Measurements from ENCODE around the gene RHOV. TPM values are rescaled to one million over a fixed set of nuclear protein-coding genes. Genes with fewer than 3 reads are reported as not detected.

Gene RHOV
- total and polyA plus RNA-seq, 10 of the 15 experiments (the other 5 are each of a cell fraction or from before 2014, with no cell fraction given) = 0.24 to 39.3 (median 9.3) TPM

DNA sequence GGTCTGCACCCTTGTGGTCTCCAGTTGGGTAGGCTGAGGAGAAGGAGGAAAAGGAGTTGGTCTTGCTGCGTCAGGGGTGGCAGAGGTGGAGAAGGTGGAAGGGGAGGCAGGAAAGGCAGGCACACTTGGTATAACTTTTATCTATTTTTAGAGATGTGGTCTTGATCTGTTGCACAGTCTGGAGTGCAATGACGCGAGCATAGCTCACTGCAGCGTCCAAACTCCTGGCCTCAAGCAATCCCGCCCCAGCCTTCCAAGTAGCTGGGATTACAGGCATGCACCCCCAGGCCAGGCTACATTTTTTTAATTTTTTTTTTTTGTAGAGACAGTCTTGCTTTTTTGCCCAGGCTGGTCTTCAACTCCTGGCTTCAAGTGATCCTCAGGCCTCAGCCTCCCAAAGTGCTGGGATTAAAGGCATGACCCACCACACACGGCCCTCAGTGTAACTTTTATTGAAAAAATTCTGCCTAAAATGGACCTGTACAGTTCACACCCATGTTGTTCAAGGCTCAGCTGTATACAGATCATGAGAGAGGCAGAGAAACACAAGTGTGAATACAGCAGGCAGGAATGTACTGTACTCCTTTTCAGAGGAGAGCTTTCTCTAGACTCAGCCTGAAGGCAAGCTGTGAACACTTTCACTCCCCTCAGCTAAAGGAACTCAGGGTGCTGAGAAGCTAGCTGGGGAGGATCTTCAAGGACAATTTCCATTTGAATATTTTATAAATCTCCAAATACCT, 2.1 kb upstream of the RHOV start:
- POLR2A ChIA-PET = interaction anchor here (0.5 to 9.5 kb wide), 5 partner anchors 9 to 65 kb away, joined by 3 to 220 read pairs (median 5); partner anchors contain the start of gene VPS18
- DNase-seq (ENCODE audit: low read depth, low spot score) (no peak), FAIRE-seq (no peak), ATAC-seq (no peak)
- no peak overlapping the region for H2AFZ ChIP-seq (ENCODE audit: control insufficient read depth, low read depth, low read length)
- no peaks in the 10 kb centered on the region for H3K9me3 ChIP-seq (replicated peaks; ENCODE audit: control insufficient read depth, insufficient read depth, low read length)
- in situ Hi-C loops (cut with MboI) = no loop called here
- H3K27ac ChIP-seq (ENCODE audit: control insufficient read depth, insufficient read depth) = no peak overlapping the region
- RAD21 ChIA-PET (ENCODE audit: unreplicated experiment) = interaction anchor here (1.2 to 14.2 kb wide), 3 partner anchors 9 to 69 kb away, joined by 4 to 551 read pairs (median 24); partner anchors contain the start of genes DNAJC17, VPS18 and ZFYVE19
- no peaks in the 10 kb centered on the region for H3K27me3 ChIP-seq (replicated peaks in 1 of 2; ENCODE audit: control insufficient read depth in 2 of 2, insufficient read depth in 2 of 2, low read length in 1 of 2)
- no peak overlapping the region for H3K4me2 ChIP-seq (ENCODE audit: control insufficient read depth, insufficient read depth)
- intact Hi-C loops (cut with micrococcal nuclease; ENCODE audit: unreplicated experiment) = loop anchor here (10.0 kb wide), 1 partner anchor 281 kb away; the partner anchor contains the start of gene KNL1
- H3K4me3 ChIP-seq = no peak overlapping the region
- no peaks in the 10 kb centered on the region for H4K20me1 ChIP-seq (ENCODE audit: control insufficient read depth, insufficient read depth)
- no TSS peak for BruUV-seq (replicated peaks)
- H3K9ac ChIP-seq (ENCODE audit: control insufficient read depth, insufficient read depth, low read length) = no peak overlapping the region
- SMC1A ChIA-PET (ENCODE audit: uncharacterized antibody, unreplicated experiment) = interaction anchor here (1.5 to 14.4 kb wide), 3 partner anchors 10 to 18 kb away, joined by 3 to 454 read pairs (median 290); partner anchors contain the start of gene VPS18
- WGBS (ENCODE audit: insufficient coverage, insufficient replicate concordance, low lambda C conversion rate, missing lambda C conversion rate) = 87% methylated on average over 6 of the region's 6 CpGs
- H3K36me3 ChIP-seq (ENCODE audit: control insufficient read depth in 2 of 2, insufficient read depth in 2 of 2, low read length in 1 of 2) = no peaks in the 10 kb centered on the region
- CTCF ChIA-PET = no interaction called here
- TF ChIP-seq, protein P1, sequence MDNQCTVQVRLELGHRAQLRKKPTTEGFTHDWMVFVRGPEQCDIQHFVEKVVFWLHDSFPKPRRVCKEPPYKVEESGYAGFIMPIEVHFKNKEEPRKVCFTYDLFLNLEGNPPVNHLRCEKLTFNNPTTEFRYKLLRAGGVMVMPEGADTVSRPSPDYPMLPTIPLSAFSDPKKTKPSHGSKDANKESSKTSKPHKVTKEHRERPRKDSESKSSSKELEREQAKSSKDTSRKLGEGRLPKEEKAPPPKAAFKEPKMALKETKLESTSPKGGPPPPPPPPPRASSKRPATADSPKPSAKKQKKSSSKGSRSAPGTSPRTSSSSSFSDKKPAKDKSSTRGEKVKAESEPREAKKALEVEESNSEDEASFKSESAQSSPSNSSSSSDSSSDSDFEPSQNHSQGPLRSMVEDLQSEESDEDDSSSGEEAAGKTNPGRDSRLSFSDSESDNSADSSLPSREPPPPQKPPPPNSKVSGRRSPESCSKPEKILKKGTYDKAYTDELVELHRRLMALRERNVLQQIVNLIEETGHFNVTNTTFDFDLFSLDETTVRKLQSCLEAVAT (IDR thresholded peaks at IDR 0.05) = no peak
- TF ChIP-seq TBL1XR1 (IDR thresholded peaks at IDR 0.05; ENCODE audit: low read depth, low read length) (no peak), SREBF2 (IDR thresholded peaks at IDR 0.05; ENCODE audit: low read length) (no peak), BCL11A (IDR thresholded peaks at IDR 0.05; ENCODE audit: low read depth, low read length) (no peak), NR2C2 (IDR thresholded peaks at IDR 0.05; ENCODE audit: borderline replicate concordance, control insufficient read depth, insufficient read length, low read depth) (no peak), NFYA (IDR thresholded peaks at IDR 0.05; ENCODE audit: borderline replicate concordance, low read depth, low read length) (no peak), ZNF274 (IDR thresholded peaks at IDR 0.05; ENCODE audit: insufficient read depth, insufficient read length) (no peak), POLR2AphosphoS5 (IDR thresholded peaks at IDR 0.05; ENCODE audit: low read length) (no peak)
- TF ChIP-seq, protein P2, sequence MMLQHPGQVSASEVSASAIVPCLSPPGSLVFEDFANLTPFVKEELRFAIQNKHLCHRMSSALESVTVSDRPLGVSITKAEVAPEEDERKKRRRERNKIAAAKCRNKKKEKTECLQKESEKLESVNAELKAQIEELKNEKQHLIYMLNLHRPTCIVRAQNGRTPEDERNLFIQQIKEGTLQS (IDR thresholded peaks at IDR 0.05; ENCODE audit: borderline replicate concordance, extremely low read depth, low read depth, low read length) = no peak
- TF ChIP-seq, protein P3, sequence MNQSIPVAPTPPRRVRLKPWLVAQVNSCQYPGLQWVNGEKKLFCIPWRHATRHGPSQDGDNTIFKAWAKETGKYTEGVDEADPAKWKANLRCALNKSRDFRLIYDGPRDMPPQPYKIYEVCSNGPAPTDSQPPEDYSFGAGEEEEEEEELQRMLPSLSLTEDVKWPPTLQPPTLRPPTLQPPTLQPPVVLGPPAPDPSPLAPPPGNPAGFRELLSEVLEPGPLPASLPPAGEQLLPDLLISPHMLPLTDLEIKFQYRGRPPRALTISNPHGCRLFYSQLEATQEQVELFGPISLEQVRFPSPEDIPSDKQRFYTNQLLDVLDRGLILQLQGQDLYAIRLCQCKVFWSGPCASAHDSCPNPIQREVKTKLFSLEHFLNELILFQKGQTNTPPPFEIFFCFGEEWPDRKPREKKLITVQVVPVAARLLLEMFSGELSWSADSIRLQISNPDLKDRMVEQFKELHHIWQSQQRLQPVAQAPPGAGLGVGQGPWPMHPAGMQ (IDR thresholded peaks at IDR 0.05; ENCODE audit: borderline replicate concordance) = no peak
- TF ChIP-seq, protein P4, sequence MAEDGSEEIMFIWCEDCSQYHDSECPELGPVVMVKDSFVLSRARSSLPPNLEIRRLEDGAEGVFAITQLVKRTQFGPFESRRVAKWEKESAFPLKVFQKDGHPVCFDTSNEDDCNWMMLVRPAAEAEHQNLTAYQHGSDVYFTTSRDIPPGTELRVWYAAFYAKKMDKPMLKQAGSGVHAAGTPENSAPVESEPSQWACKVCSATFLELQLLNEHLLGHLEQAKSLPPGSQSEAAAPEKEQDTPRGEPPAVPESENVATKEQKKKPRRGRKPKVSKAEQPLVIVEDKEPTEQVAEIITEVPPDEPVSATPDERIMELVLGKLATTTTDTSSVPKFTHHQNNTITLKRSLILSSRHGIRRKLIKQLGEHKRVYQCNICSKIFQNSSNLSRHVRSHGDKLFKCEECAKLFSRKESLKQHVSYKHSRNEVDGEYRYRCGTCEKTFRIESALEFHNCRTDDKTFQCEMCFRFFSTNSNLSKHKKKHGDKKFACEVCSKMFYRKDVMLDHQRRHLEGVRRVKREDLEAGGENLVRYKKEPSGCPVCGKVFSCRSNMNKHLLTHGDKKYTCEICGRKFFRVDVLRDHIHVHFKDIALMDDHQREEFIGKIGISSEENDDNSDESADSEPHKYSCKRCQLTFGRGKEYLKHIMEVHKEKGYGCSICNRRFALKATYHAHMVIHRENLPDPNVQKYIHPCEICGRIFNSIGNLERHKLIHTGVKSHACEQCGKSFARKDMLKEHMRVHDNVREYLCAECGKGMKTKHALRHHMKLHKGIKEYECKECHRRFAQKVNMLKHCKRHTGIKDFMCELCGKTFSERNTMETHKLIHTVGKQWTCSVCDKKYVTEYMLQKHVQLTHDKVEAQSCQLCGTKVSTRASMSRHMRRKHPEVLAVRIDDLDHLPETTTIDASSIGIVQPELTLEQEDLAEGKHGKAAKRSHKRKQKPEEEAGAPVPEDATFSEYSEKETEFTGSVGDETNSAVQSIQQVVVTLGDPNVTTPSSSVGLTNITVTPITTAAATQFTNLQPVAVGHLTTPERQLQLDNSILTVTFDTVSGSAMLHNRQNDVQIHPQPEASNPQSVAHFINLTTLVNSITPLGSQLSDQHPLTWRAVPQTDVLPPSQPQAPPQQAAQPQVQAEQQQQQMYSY (CRISPR knock-in tag; IDR thresholded peaks at IDR 0.05) = no peak
- peaks cover 5% of the 10 kb centered on the region for H3K79me2 ChIP-seq (ENCODE audit: control insufficient read depth, insufficient read depth, low read length)
- H3K4me1 ChIP-seq (ENCODE audit: control insufficient read depth, insufficient read depth, low read length) = peaks cover 34% of the 10 kb centered on the region
